ENCODE results near the gene TMEM123. TPM values are rescaled to one million over a fixed set of nuclear protein-coding genes. Genes with fewer than 3 reads are reported as not detected.

The TMEM123 gene
- polyA plus RNA-seq, 1 experiment: 434 TPM

DNA sequence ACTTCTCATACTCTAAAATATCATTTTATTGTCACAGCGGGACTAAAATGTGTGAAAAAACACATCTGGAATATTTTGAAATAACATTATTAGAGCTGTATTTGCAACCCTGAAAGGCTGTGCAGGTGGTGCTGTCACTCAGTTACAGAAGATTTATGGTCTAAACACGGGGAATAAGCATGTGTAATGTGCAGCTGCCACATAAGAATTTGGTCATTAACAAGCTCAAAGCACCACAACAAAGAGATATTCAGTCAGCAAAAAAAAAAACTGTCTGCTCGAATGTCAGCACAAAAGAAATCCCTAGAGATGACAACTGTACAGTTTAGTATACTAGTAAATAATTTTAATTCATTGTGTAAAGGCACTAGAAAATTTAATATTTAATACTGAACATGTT, 31.3 kb downstream of the TMEM123 start:
- CTCF ChIA-PET: interaction anchor here (0.8 to 1.3 kb wide), 3 partner anchors 9 to 69 kb away, joined by 3 read pairs; no protein-coding TSS in a partner anchor
- POLR2A ChIA-PET: no interaction called here
- Histone ChIP-seq H3K27ac (ENCODE audit: low read depth, low read length) (no peak overlapping the region), H3K9me3 (ENCODE audit: control insufficient read depth, insufficient read depth, low read length) (no peaks in the 10 kb centered on the region), H3K27me3 (ENCODE audit: control insufficient read depth, insufficient read depth, low read length) (no peaks in the 10 kb centered on the region), H3K4me3 (ENCODE audit: low read depth, low read length) (no peak overlapping the region)
- TF ChIP-seq, protein P1, sequence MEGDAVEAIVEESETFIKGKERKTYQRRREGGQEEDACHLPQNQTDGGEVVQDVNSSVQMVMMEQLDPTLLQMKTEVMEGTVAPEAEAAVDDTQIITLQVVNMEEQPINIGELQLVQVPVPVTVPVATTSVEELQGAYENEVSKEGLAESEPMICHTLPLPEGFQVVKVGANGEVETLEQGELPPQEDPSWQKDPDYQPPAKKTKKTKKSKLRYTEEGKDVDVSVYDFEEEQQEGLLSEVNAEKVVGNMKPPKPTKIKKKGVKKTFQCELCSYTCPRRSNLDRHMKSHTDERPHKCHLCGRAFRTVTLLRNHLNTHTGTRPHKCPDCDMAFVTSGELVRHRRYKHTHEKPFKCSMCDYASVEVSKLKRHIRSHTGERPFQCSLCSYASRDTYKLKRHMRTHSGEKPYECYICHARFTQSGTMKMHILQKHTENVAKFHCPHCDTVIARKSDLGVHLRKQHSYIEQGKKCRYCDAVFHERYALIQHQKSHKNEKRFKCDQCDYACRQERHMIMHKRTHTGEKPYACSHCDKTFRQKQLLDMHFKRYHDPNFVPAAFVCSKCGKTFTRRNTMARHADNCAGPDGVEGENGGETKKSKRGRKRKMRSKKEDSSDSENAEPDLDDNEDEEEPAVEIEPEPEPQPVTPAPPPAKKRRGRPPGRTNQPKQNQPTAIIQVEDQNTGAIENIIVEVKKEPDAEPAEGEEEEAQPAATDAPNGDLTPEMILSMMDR (IDR thresholded peaks at IDR 0.05; ENCODE audit: low read depth, low read length): no peak
- no peak for DNase-seq (ENCODE audit: low read depth, low spot score)

DNA sequence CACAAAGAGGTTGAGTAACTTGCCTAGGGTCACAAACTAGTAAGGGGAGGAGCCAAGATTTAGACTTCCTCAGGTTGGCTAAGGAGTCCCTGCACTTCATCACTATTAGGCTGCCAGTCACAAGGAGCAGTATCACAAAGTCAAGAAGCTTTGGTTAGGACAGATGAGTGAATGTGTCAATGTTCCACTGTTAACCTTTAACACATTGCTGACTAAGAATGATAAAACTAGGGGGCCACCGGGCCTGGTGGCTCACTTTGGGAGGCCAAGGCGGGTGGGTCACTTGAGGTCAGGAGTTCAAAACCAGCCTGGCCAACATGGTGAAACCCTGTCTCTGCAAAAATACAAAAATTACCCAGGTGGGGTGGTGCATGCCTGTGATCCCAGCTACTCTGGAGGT, 32.0 kb downstream of the TMEM123 start:
- Histone ChIP-seq H3K4me3 (ENCODE audit: low read depth, low read length) (no peak overlapping the region), H3K27ac (ENCODE audit: low read depth, low read length) (no peak overlapping the region), H3K9me3 (ENCODE audit: control insufficient read depth, insufficient read depth, low read length) (no peaks in the 10 kb centered on the region), H3K27me3 (ENCODE audit: control insufficient read depth, insufficient read depth, low read length) (no peaks in the 10 kb centered on the region)
- ChIA-PET CTCF (interaction anchor here (0.8 to 1.3 kb wide), 3 partner anchors 10 to 69 kb away, joined by 3 read pairs; no protein-coding TSS in a partner anchor), POLR2A (no interaction called here)
- TF ChIP-seq, protein P1 (IDR thresholded peaks at IDR 0.05; ENCODE audit: low read depth, low read length): no peak
- no peak for DNase-seq (ENCODE audit: low read depth, low spot score)

DNA sequence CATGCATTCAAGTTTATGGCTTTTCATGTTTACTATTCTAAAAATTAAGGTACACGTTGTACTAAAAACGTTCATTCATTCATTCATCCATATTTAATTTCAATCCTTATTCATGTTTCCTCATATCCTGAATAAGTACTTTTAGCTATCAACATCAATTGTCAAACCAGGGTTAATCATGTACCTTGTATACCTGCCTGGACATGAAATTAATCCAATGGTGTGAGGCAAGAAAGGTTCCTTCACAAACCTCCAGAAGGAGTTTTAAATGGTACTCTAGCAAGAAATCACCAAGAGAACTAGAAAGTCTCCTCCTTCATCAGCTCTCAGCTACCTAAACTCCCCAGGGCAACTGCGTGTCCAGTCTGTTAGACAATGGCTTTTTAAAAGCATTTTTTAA, 33.4 kb downstream of the TMEM123 start:
- TF ChIP-seq, protein P1 (IDR thresholded peaks at IDR 0.05; ENCODE audit: low read depth, low read length): no peak
- CTCF ChIA-PET: interaction anchor here (0.6 to 1.3 kb wide), 2 partner anchors 9 to 29 kb away, joined by 3 to 4 read pairs; no protein-coding TSS in a partner anchor
- H3K27ac ChIP-seq (ENCODE audit: low read depth, low read length): no peak overlapping the region
- H3K27me3 ChIP-seq (ENCODE audit: control insufficient read depth, insufficient read depth, low read length): no peaks in the 10 kb centered on the region
- no peaks in the 10 kb centered on the region for H3K9me3 ChIP-seq (ENCODE audit: control insufficient read depth, insufficient read depth, low read length)
- H3K4me3 ChIP-seq (ENCODE audit: low read depth, low read length): no peak overlapping the region
- no peak for DNase-seq (ENCODE audit: low read depth, low spot score)
- POLR2A ChIA-PET: no interaction called here

DNA sequence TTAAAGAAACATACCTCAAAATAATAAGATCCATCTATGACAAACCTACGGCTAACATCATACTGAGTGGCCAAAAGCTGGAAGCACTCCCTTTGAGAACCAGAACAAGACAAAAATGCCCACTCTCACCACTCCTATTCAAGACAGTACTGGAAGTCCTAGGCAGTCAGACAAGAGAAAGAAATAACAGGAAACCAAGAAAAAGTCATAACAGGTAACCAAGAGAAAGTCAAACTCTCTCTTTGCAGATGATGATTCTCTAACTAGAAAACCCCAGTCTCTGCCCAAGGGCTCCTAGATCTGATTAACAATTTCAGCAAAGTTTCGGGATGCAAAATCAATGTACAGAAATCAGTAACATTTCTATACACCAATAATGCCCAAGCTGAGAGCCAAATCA, 35.6 kb downstream of the TMEM123 start:
- TF ChIP-seq, protein P1 (IDR thresholded peaks at IDR 0.05; ENCODE audit: low read depth, low read length): no peak

DNA sequence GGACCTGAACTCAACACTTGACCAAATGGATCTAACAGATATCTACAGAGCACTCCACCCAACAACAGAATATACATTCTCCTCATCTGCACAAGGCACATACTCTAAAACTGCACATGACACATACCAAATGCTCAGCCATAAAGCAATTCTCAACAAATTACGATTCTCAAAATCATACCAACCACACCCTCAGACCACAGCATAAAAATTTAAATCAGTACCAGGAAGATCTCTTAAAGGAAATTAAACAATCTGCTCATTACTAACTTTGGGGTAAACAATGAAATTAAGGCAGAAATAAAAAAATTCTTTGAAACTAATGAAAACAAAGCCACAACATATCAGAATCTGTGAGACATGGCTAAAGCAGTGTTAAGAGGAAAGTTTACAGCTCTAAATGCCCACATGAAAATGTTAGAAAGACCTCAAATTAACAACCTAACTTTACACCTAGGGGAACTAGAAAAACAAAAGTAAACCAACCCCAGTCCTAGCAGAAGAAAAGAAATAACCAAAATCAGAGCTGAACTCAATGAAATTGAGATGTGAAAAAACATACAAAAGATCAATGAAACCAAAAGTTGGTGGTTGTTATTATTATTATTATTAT, 37.2 kb downstream of the TMEM123 start:
- Histone ChIP-seq H3K27me3 (ENCODE audit: control insufficient read depth, insufficient read depth, low read length) (no peaks in the 10 kb centered on the region), H3K27ac (ENCODE audit: low read depth, low read length) (no peak overlapping the region), H3K4me3 (ENCODE audit: low read depth, low read length) (no peak overlapping the region), H3K9me3 (ENCODE audit: control insufficient read depth, insufficient read depth, low read length) (no peaks in the 10 kb centered on the region)
- TF ChIP-seq, protein P1 (IDR thresholded peaks at IDR 0.05; ENCODE audit: low read depth, low read length): no peak
- CTCF ChIA-PET: interaction anchor here (1.9 kb wide), 1 partner anchor 25 kb away, joined by 10 read pairs; no protein-coding TSS in a partner anchor
- POLR2A ChIA-PET: no interaction called here
- DNase-seq (ENCODE audit: low read depth, low spot score): no peak

More for the DNA sequence above, 35.6 kb downstream of the TMEM123 start:
- Histone ChIP-seq H3K27me3 (ENCODE audit: control insufficient read depth, insufficient read depth, low read length) (no peaks in the 10 kb centered on the region), H3K4me3 (ENCODE audit: low read depth, low read length) (no peak overlapping the region), H3K27ac (ENCODE audit: low read depth, low read length) (no peak overlapping the region), H3K9me3 (ENCODE audit: control insufficient read depth, insufficient read depth, low read length) (no peaks in the 10 kb centered on the region)
- no peak for DNase-seq (ENCODE audit: low read depth, low spot score)
- ChIA-PET CTCF (interaction anchor here (1.9 kb wide), 1 partner anchor 27 kb away, joined by 10 read pairs; no protein-coding TSS in a partner anchor), POLR2A (no interaction called here)
